GM21381 (cell line): ENCODE measurements around the gene WDR27.

ENCODE experiments used
- ATAC-seq: cut with Tn5 transposase; IDR thresholded peaks from one replicate; pipeline ENCODE4 v1.9.1; 2021; ENCODE audit warnings: mild to moderate bottlenecking, moderate library complexity; ENCODE audit not compliant: unreplicated experiment

WDR27 gene

GRCh38 chr6:169701954-169702839 is at the start of gene WDR27, which contains the start of gene C6orf120:
TSS of gene WDR27 (minus strand) at chr6:169702029. CDS start at chr6:169689005, 13,024 bp downstream.
TSS of gene C6orf120 (plus strand) at chr6:169702126. CDS start at chr6:169702460, 334 bp downstream.
- peak; percentile 94 for ATAC-seq

GRCh38 chr6:169746556-169746955 is 44.7 kb upstream of the WDR27 start:
- ATAC-seq = no peak

- no peak for ATAC-seq
Observed at GRCh38 chr6:169745405-169745804, 43.6 kb upstream of the WDR27 start.

DNA sequence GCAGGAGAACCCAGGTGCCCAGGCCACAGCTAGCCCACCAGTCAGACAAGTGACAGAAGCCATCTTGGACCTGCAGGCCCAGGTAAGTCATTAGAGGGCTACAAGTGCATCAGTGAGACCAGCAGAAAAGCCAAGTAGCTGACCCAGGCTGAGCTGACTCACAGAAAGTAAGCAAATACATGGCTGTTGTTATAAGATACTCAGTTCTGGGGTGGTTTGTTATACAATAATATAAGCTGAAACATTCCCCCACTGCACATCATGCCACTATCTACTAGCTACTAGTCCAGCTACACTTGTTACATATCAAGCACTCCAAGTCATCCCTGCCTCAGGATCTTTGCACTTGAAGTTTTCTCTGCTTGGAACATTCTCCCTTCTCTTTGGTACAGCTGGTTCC is 39.5 kb upstream of the WDR27 start:
- no peak for ATAC-seq

DNA sequence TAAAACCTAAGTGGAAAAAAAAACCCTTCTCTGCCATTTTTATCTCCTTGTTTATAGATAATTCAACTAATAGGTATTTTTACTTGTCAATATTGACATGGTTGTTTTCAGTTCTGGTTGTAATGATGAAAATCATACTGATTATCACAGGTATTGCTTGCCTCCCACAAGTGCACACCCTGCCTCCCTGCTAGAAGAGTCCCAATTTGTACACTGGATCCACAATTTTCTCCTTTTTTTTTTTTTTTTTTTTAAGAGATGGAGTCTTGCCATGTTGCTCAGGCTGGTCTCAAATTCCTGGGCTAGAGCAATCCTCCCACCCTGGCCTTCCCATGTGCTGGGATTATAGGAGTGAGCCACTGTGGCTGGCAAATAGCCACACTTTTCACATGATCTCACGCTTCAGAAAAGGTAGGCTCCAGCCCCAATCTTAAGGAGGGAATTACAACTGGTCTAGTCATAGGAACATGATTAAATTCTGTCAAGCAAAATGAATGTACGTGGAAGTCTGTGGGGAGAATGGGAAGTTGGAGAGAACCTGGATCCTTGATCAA is 37.2 kb upstream of the WDR27 start:
- ATAC-seq = no peak

DNA sequence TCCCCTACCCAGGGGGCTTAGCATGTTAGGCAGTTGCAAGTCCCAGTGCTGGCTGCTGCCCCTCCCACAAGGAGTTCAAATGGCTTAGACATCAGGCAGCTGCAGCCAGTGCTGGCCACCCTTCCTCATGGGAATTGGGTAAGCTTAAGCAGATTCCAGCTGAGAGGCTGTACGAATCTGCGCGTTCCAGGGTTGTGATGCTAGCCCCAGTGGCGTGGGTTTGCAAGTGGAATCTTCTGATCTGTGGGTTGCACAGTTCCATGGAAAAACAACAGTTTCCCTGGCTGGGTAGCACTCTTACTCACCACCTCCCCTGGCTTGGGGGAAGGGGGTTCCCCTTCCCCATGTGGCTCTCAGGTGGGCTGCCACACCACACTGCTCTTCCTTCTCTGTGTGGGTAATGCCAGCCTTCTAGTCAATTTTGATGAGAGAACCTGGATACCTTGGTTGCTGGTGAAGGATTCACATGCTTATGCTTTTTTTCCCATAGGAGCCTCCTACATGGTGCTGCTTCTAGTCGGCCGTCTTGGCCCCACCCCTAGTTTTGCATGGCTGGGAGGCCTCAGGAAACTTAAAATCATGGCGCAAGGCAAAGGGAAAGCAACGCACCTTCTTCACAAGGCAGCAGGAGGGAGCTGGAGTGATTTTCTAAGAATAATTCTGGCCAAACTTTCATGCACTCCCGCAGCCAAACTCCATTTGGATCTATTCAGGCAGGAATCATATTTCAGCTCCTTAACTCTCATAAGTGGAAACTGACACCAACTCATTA is 36.6 kb upstream of the WDR27 start:
- ATAC-seq = no peak

GRCh38 chr6:169729961-169730360 is 28.1 kb upstream of the WDR27 start:
- no peak for ATAC-seq

GRCh38 chr6:169726963-169727362 is 25.1 kb upstream of the WDR27 start:
- no peak for ATAC-seq

DNA sequence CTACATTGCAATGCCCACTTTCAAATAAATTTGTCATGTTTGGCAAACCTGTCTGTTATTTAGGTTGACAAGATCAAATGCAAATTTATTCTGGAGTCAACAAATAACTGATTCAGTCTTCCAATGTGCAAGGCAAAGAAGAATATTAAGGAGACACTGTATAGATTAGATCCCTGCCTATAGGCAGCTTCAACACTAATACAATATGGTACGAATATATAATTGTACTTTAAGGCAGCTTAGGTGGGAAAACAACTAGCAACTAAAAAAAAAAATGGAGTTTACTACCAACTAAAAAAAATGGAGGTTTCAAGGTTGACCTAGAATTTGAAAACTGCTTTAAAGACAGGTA is 24.2 kb upstream of the WDR27 start:
- ATAC-seq = no peak

DNA sequence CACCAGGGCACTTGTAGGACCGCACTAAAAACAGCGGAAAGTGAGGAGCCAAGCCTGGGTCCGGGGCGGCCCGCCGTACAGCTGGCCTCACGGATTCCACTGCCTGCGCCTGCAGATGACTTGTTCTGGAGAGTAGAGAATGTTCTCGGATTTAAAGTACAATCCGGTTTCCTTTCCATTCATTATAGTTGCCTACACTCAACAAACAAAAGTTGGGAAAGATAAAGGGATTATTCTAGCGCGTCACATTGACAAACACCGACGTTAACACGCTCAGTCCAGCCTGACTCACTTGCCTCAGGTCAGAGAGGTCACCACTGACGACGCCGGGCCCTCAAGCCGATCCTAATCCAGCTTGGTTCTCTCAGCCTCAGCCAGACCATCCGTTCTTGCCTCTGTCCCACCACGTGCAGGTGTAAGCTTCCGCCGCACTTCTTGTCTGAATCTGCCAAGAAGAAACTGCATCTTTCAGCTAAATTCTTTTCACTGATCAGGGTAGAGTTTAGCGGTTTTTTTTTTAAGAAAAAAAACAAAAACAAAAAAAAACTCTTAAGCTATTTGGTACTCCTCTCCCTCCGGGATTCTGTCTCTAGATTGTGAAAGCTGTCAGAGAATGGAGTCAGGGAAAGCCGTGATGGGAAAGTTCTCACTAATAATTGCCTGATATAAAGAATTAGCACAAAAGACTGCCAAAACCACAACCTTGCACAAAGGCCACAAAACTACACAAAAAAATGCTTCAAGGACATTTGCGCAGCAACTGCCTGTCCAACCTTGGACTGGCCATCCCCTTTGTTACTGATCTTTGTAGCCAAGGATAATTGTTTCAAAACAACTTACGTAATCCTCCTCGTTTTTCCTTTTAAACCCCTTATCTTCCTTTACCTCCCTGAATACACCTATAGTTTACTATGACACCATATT is 23.6 kb upstream of the WDR27 start:
- ATAC-seq = peak; percentile 9

DNA sequence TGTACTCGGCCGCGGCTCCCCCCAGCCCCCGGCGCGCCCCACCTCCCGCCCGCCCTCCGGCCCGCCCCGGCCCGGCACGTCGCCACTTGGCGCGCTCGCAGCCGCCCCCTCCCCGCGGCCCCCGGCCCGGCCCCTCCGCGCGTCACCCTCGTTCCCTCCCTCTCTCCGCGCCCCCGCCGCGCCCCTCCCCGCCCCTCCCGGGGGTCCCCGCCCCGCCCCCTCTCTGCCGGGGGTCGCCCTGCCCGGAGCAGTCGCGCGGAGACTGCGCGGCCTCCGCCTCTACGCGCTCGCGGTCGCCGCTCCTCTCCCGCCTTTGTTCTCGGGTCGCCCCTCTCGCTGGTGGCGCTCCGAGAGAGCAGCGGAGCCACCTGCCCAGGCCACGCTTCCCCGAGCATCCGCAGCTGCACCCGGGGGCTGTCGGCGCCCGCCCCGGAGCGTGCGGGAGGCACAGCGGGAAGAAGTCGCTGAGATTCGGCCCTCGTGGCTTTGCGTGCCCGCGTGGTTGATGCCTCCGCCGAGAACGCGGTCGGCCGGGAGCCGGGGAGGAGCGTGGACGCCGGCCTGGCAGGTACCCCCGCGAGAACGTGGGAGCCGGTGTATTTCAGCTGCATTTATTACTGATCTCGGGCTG is 22.8 kb upstream of the WDR27 start, which contains the start of gene PHF10:
TSS of gene PHF10 (minus strand) at position 7 of the 631 bp plus-strand sequence. CDS start 569 bp downstream, outside the sequence.
- peak; percentile 39 for ATAC-seq

GRCh38 chr6:169723991-169724493 is 22.2 kb upstream of the WDR27 start:
- peak; percentile 34 for ATAC-seq

- peak; percentile 40 for ATAC-seq
Observed at GRCh38 chr6:169723200-169723909, 21.5 kb upstream of the WDR27 start.

DNA sequence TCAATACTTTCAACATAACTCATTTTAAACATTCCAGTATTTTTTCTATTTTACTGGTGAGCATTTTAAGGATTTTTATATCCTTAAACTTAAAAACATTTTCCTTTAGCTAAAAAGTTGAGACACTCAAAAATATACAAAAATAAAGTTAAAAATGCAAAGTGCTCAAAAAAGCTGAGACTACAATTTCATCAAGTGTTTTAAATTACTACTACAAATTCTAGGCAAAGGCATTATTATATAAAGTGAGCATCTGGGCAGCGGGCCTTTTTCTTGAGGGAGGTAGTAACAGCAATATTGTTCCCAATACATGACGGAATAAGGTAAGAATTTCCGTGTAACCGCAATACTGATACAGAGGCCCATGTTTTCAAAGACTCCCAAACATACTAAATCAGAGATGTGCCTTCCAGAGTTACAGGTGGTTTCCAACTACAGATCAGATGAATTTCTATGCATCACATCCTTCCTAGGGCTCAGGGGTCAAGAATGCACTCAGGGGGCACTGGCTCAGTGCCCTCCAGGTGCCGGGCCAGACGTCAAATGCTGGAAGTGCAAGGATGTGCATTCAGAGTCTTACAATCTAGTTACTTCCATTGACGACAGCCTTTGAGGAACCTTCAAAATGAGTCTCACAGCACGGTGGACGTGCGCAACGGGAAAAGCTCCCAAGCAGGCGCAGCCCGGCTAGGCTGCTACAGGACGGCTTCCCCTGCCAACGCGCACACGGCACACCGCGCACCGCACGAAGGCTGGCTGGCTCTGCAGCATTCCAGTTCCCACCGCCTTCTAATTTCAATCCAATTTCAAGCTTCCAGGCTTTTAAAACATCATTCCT is 20.8 kb upstream of the WDR27 start:
- ATAC-seq = peak; percentile 16

DNA sequence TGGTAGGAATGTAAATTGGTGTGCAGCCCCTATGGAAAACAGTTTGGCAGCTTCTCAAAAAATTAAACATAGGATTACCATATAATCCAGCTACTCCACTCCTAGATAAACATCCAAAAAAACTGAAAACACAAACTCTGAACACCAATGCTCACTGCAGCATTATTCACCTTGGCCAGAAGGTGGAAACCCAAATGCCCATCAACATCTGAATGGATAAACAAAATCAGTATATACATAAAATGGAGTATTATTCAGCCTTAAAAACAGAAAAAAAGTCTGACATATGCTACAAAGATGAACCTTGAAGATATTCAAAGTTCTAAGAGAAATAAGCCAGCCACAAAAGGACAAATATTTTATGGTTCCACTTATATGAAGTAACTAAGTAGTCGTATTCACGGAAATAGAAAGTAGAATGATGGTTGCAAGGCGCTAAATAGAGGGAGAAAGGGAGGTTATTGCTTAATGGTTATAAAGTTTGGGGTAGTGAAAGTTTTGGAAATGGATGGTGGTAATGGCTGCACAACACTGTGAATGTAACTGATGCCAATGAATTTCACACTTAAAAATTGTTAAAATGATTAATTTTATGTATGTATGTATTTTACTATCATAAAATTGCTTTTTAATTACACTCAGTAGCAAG is 18.5 kb upstream of the WDR27 start:
- ATAC-seq = no peak

DNA sequence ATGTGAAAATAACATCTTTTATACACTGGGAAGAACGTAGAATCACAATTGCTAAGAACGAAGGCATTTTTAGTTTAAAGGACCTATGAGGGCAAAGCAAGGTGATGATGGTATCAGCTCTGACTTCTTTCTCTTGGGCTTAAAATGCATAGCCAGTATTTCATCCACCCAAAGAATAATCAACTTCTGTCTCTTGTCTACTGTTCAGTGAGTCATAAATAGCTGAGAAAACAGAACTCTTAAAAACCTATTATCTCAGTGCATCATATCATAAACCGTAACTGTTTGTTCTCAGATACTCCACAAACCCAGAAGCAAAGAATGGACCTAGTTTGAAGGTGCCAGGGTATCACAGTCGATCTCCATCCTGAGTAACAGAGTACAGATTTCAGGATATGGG is 17.3 kb upstream of the WDR27 start:
- no peak for ATAC-seq

- no peak for ATAC-seq
Observed at GRCh38 chr6:169714595-169714994, 12.8 kb upstream of the WDR27 start.

DNA sequence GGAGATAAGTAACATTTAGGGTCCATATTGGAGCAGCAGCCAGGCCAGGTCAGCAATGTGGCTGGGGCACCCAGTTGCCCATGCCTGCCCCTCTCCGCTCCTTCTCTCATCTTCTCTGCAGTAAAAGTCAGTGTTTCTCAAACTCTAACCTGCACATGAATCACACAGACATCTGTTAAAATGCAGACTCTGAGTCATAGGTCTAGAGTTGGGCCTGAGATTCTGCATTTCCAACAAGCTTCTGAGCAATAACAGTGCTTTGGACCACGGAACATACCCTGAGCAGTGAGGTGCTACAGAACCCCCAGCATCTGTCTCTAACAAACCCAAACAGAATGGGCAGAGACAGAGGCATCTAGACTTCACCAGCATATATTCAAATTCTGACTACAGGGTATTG is 12.3 kb upstream of the WDR27 start:
- no peak for ATAC-seq
